Stomach (tissue), 9 donors: ENCODE results near the gene RCOR3. TPM values are rescaled to one million over a fixed set of nuclear protein-coding genes. Genes with fewer than 3 reads are reported as not detected.

Experiments used
- DNase-seq, 2 donors: peaks; one replicate each; pipeline versions ENCODE4 v3.0.0 to v3.0.0-alpha.2; 2013 to 2019
- H3K27ac ChIP-seq, 5 donors: fragments of 200-600 bp in 4 of 5; sonication (generic) in 4 of 5; one replicate each; pipeline ENCODE4 v1.5.1; 2013 to 2019; ENCODE audit warnings: mild to moderate bottlenecking in 1 of 5, moderate library complexity in 1 of 5
- H3K27me3 ChIP-seq, 3 donors: fragments of 200-600 bp; sonication (generic); one replicate each; pipeline ENCODE4 v1.5.1; 2017 to 2019; ENCODE audit warnings: mixed run types in 1 of 3
- H3K36me3 ChIP-seq, 4 donors: fragments of 200-600 bp; sonication (generic); 1 replicate in 3 of 4; 2 replicates in 1 of 4; pipeline ENCODE4 v1.5.1; 2016 to 2019
- H3K4me1 ChIP-seq, 4 donors: fragments of 200-600 bp; sonication (generic); one replicate each; pipeline ENCODE4 v1.5.1; 2016 to 2019
- H3K4me3 ChIP-seq, 4 donors: fragments of 200-600 bp; sonication (generic) in 3 of 4; one replicate each; pipeline ENCODE4 v1.5.1; 2016 to 2019; ENCODE audit warnings: mild to moderate bottlenecking in 1 of 4
- H3K9me3 ChIP-seq, 4 donors: fragments of 200-600 bp; sonication (generic); one replicate each; pipeline ENCODE4 v1.5.1; 2016 to 2019
- CTCF ChIP-seq, 7 experiments: fragments of 450-650 bp in 4 of 7; fragments of 200-600 bp in 3 of 7; sonication (generic) in 3 of 7; IDR thresholded peaks; one replicate each; pipeline ENCODE4 v1.5.1; 2016 to 2019; ENCODE audit warnings: antibody characterized with exemption in 7 of 7, control low read depth in 2 of 7, mild to moderate bottlenecking in 1 of 7
- EP300 ChIP-seq: sonication (generic); formaldehyde crosslinking; IDR thresholded peaks from one replicate; pipeline ENCODE4 v1.6.1; 2017; ENCODE audit warnings: antibody characterized with exemption
- POLR2A ChIP-seq, 4 donors: fragments of 450-650 bp; IDR thresholded peaks; one replicate each; pipeline ENCODE4 v1.6.1; 2016; ENCODE audit warnings: antibody characterized with exemption in 4 of 4, control low read depth in 2 of 4, mild to moderate bottlenecking in 1 of 4, moderate library complexity in 1 of 4
- POLR2AphosphoS5 ChIP-seq, 3 donors: sonication (generic); formaldehyde crosslinking; IDR thresholded peaks; one replicate each; pipeline ENCODE4 v1.6.1; 2016; ENCODE audit warnings: antibody characterized with exemption in 3 of 3
- WGBS, 5 donors: extraction: QIAGEN DNeasy Blood & Tissue Kit in 3 of 5; methylation state at CpG; one replicate each; pipeline versions ENCODE4 v1.1.5 to v1.1.7; 2013 to 2018; 5-methylcytosine and 5-hydroxymethylcytosine counted together
- intact Hi-C: fragments of 100-400 bp; cut with DNase I; formaldehyde crosslinking; loops from one replicate; pipeline ENCODE4 v1.15.1; 2023; ENCODE audit warnings: low total_unique reads
- polyA plus RNA-seq, 3 donors: library from polyadenylated mRNA; stranded (reverse); fragments of 200-250 nt; gene quantifications; one replicate each; pipeline ENCODE4 v1.2.3, GENCODE V29; 2013
- total RNA-seq, 5 donors: library from RNA; depleted of rRNA; stranded (reverse); fragments of >200 nt; gene quantifications; one replicate each; pipeline versions ENCODE4 v1.1.0 to v1.2.3, GENCODE V29; 2014 to 2016
- donor health status: healthy with polysubstance abuse.
- donor health status: Bipolar disorder and iron deficiency.
- donor health status: healthy.

Gene RCOR3
- total and polyA plus RNA-seq, 8 donors = 11.1 to 128 (median 22.0) TPM

GRCh38 chr1:211326140-211326527, 67.0 kb downstream of the RCOR3 start:
- Histone ChIP-seq H3K36me3 (no peaks in the 10 kb centered on the region), H3K27ac (peak overlapping the region; percentile 69 to 93 (median 88)), H3K4me3 (peak overlapping the region; percentile 80 to 95 (median 84)), H3K27me3 (no peaks in the 10 kb centered on the region), H3K9me3 (no peaks in the 10 kb centered on the region), H3K4me1 (peaks cover 31 to 54% (median 48%) of the 10 kb centered on the region in 4 donors)
- TF ChIP-seq POLR2AphosphoS5 (IDR thresholded peaks at IDR 0.05) = no peak
- TF ChIP-seq EP300 = no peak
- TF ChIP-seq CTCF (IDR thresholded peaks at IDR 0.05) = no peak
- no peak for TF ChIP-seq POLR2A (IDR thresholded peaks at IDR 0.05)
- 74 to 83% (median 77%) methylated on average over 8 of the region's 8 CpGs for WGBS, 5 donors
- intact Hi-C loops = loop anchor here (10.0 kb wide), 1 partner anchor 149 kb away; no protein-coding TSS in a partner anchor
- DNase-seq = no peak

DNA sequence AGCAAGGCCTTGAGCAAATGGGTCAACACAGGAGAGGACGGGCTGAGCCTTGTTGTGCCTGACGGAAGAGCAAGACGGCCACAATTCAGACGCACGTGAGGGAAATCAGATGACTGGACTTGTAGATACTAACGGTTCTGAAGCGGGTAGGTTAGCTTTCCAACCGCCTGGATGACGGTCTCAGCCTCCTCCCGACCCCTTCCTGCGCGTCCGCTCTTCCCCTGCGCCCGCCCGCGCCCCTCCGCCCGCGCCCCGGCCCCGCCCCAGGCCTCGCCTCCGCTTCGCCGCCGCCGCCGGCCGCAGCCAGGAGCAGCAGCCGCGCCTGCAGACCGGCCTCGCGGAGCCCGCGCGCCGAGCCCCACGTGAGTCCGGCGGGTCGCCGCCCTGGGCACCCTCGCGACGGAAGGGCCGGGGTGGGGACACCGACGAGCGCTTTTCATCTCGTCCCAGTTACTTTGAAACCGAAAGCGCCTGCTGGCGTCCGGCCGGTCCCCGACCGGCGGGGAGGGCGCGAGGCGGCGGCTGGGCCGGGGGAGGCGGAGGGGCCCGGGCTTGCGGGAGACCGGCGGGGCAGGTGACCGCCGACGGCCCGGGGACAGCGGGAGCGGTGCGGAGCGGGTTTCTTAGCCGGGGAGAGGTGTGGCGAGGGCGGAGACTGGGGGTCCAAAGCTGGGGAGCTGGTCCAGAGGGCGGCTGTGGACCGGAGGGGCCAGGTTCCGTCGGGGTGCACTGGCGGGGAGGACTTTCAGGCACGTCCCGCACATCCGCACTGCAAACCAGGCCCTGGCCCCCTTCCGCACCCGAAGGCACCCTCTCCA, 67.6 kb downstream of the RCOR3 start, which contains the start of gene TRAF5:
Gene TRAF5 (plus strand): TSS at position 306 of the 818 bp plus-strand sequence. CDS start 26,407 bp downstream, outside the sequence.
- 0 to 1% (median 1%) methylated on average over 36 to 91 of the region's 91 CpGs for WGBS, 5 donors
- intact Hi-C loops = loop anchor here (10.0 kb wide), 1 partner anchor 148 kb away; no protein-coding TSS in a partner anchor

GRCh38 chr1:211327346-211327921, 68.3 kb downstream of the RCOR3 start:
- WGBS, 5 donors = 2 to 4% (median 3%) methylated on average over 13 to 16 of the region's 16 CpGs
- peak overlapping the region; percentile 80 to 95 (median 84) for H3K4me3 ChIP-seq
- intact Hi-C loops = loop anchor here (10.0 kb wide), 1 partner anchor 147 kb away; no protein-coding TSS in a partner anchor

More for the DNA sequence above, 67.6 kb downstream of the RCOR3 start, which contains the start of gene TRAF5:
- Histone ChIP-seq H3K4me3 (peak within 1 kb of the TSS; percentile 80 to 95 (median 84)), H3K9me3 (no peaks in the 10 kb centered on the region), H3K4me1 (peaks cover 37 to 60% (median 54%) of the 10 kb centered on the region in 4 donors), H3K27ac (peak within 1 kb of the TSS; percentile 69 to 93 (median 88)), H3K36me3 (no peaks in the 10 kb centered on the region), H3K27me3 (no peaks in the 10 kb centered on the region)
- TF ChIP-seq EP300 (no peak), POLR2A (IDR thresholded peaks at IDR 0.05) (no peak), CTCF (IDR thresholded peaks at IDR 0.05) (no peak), POLR2AphosphoS5 (IDR thresholded peaks at IDR 0.05) (no peak)
- DNase-seq = peak; percentile 58 to 86

More at GRCh38 chr1:211327346-211327921, 68.3 kb downstream of the RCOR3 start:
- Histone ChIP-seq H3K27ac (peak overlapping the region; percentile 69 to 93 (median 88)), H3K4me1 (peaks cover 44 to 67% (median 61%) of the 10 kb centered on the region in 4 donors), H3K27me3 (no peaks in the 10 kb centered on the region), H3K36me3 (no peaks in the 10 kb centered on the region), H3K9me3 (no peaks in the 10 kb centered on the region)
- DNase-seq = peak in 1 of 2 donors; percentile 78
- TF ChIP-seq CTCF (IDR thresholded peaks at IDR 0.05) (no peak), POLR2AphosphoS5 (IDR thresholded peaks at IDR 0.05) (no peak), POLR2A (IDR thresholded peaks at IDR 0.05) (no peak), EP300 (no peak)
